Measurements from ENCODE around the gene TRAPPC1. TPM values are rescaled to one million over a fixed set of nuclear protein-coding genes. Genes with fewer than 3 reads are reported as not detected.

Gene TRAPPC1
- total RNA-seq, 1 experiment from 2014 or later, result 75.5 TPM

DNA sequence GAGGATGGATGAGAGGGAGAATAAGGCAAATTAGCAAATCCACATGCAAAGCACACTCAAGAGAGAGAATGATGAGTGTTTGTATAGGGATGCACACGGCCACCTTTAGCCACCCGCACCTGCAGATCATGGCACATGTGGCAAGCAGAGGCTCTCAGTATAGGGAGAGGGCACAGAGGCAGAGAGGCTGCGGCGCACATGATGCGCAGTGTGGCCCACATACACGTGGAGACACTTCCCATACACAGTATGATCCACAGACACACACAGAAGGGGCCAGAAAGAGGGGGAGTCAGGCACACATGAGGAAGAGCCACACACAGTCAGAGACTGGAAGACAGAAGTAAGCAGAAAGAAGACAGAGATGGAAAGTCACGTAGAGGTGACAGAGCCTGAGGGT lies 49.7 kb downstream of the TRAPPC1 start:
- Histone ChIP-seq H3K4me1 (no peaks in the 10 kb centered on the region), H3K36me3 (ENCODE audit: control insufficient read depth, insufficient read depth, low read length) (no peaks in the 10 kb centered on the region), H3K27me3 (replicated peaks; ENCODE audit: control insufficient read depth, insufficient read depth, low read length) (no peaks in the 10 kb centered on the region), H3K9me3 (no peaks in the 10 kb centered on the region), H3K4me3 (ENCODE audit: low read depth, low read length) (no peak overlapping the region)
- no peak overlapping the region for H3K4me3 Mint-ChIP-seq (ENCODE audit: unreplicated experiment)
- no peak overlapping the region for H3K27ac Mint-ChIP-seq (ENCODE audit: unreplicated experiment)
- intact Hi-C loops (cut with micrococcal nuclease; ENCODE audit: unreplicated experiment), result no loop called here
- no peaks in the 10 kb centered on the region for H3K36me3 Mint-ChIP-seq (ENCODE audit: insufficient read depth, unreplicated experiment)
- TF ChIP-seq, protein P1, sequence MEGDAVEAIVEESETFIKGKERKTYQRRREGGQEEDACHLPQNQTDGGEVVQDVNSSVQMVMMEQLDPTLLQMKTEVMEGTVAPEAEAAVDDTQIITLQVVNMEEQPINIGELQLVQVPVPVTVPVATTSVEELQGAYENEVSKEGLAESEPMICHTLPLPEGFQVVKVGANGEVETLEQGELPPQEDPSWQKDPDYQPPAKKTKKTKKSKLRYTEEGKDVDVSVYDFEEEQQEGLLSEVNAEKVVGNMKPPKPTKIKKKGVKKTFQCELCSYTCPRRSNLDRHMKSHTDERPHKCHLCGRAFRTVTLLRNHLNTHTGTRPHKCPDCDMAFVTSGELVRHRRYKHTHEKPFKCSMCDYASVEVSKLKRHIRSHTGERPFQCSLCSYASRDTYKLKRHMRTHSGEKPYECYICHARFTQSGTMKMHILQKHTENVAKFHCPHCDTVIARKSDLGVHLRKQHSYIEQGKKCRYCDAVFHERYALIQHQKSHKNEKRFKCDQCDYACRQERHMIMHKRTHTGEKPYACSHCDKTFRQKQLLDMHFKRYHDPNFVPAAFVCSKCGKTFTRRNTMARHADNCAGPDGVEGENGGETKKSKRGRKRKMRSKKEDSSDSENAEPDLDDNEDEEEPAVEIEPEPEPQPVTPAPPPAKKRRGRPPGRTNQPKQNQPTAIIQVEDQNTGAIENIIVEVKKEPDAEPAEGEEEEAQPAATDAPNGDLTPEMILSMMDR (IDR thresholded peaks at IDR 0.05; ENCODE audit: insufficient read depth in 1 of 2, low read depth in 1 of 2, low read length in 1 of 2, severe bottlenecking in 1 of 2, unreplicated experiment in 1 of 2), result no peak
- DNase-seq, result no peak
- no peaks in the 10 kb centered on the region for H3K27me3 Mint-ChIP-seq (ENCODE audit: insufficient read depth, unreplicated experiment)
- BruUV-seq (replicated peaks), result no TSS peak
- H3K4me1 Mint-ChIP-seq (ENCODE audit: low read depth, unreplicated experiment), result no peaks in the 10 kb centered on the region
- no peaks in the 10 kb centered on the region for H3K9me3 Mint-ChIP-seq (ENCODE audit: unreplicated experiment)
- ChIA-PET POLR2A (no interaction called here), CTCF (no interaction called here)

DNA sequence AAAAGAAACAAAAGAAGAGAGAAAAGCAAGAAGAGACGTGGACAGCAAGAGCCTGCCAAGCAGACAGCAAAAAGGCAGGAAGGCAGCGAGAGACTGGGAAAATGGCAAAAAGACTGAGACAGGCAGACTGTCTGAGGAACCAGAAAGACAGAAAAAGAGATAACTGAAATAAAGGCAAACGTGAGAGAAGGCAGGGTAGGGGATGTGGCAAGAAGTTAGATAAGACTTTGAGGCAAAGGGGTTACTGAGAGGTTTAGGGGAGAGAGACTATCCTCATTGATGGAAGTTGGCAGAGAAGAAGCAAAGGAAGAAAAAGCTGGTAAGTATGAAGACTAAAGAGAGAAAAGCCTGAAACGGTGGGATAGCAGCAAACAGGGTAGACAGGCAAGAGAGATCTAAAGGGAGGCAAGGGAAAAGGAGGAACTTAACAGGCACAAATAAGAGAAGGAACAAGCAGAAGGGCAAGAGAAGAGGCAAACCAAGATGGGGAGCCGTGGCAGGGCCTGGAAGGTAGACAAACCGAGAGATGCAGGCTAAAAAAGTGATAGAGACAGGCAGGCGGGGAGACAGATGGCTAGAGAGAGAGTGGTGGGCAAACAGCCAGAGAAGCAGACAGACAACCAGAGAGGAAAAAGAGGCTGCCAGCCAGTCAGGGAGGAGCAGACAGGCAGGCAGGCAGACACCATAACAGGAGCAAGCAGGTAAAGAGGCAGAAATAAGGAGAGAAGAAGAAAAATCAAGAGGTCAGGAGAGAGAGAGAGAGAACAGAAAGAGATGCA lies 50.3 kb downstream of the TRAPPC1 start:
- Histone ChIP-seq H3K36me3 (ENCODE audit: control insufficient read depth, insufficient read depth, low read length) (no peaks in the 10 kb centered on the region), H3K27me3 (replicated peaks; ENCODE audit: control insufficient read depth, insufficient read depth, low read length) (no peaks in the 10 kb centered on the region), H3K4me3 (ENCODE audit: low read depth, low read length) (no peak overlapping the region), H3K4me1 (no peaks in the 10 kb centered on the region), H3K9me3 (no peaks in the 10 kb centered on the region)
- no peak for DNase-seq
- H3K4me3 Mint-ChIP-seq (ENCODE audit: unreplicated experiment), result no peak overlapping the region
- H3K4me1 Mint-ChIP-seq (ENCODE audit: low read depth, unreplicated experiment), result no peaks in the 10 kb centered on the region
- intact Hi-C loops (cut with micrococcal nuclease; ENCODE audit: unreplicated experiment), result no loop called here
- no peaks in the 10 kb centered on the region for H3K9me3 Mint-ChIP-seq (ENCODE audit: unreplicated experiment)
- CTCF ChIA-PET, result no interaction called here
- TF ChIP-seq, protein P1 (IDR thresholded peaks at IDR 0.05; ENCODE audit: insufficient read depth in 1 of 2, low read depth in 1 of 2, low read length in 1 of 2, severe bottlenecking in 1 of 2, unreplicated experiment in 1 of 2), result no peak
- no peak overlapping the region for H3K27ac Mint-ChIP-seq (ENCODE audit: unreplicated experiment)
- BruUV-seq (replicated peaks), result no TSS peak
- H3K36me3 Mint-ChIP-seq (ENCODE audit: insufficient read depth, unreplicated experiment), result no peaks in the 10 kb centered on the region
- POLR2A ChIA-PET, result no interaction called here
- no peaks in the 10 kb centered on the region for H3K27me3 Mint-ChIP-seq (ENCODE audit: insufficient read depth, unreplicated experiment)

Other genes starting within 250 kb of the TRAPPC1 start
- 9.2 and 11.1 TPM in 2 replicates for gene TP53, start 244.5 kb downstream of the TRAPPC1 start, total RNA-seq (2022)
- gene WRAP53, start 243.5 kb downstream of the TRAPPC1 start, total RNA-seq (2022), result 13.6 and 15.2 TPM in 2 replicates
- 4.1 and 5.1 TPM in 2 replicates for gene EFNB3, start 226.7 kb downstream of the TRAPPC1 start, total RNA-seq (2022)
- 1.9 and 2.8 TPM in 2 replicates for gene DNAH2, start 214.2 kb downstream of the TRAPPC1 start, total RNA-seq (2022)
- 27.4 and 27.9 TPM in 2 replicates for gene KDM6B, start 97.7 kb downstream of the TRAPPC1 start, total RNA-seq (2022)
- gene TMEM88, start 76.9 kb downstream of the TRAPPC1 start, total RNA-seq (2022), result 2.5 and 3.2 TPM in 2 replicates
- 20.9 and 27.4 TPM in 2 replicates for gene NAA38, start 74.4 kb downstream of the TRAPPC1 start, total RNA-seq (2022)
- 6.1 and 7.3 TPM in 2 replicates for gene CYB5D1, start 73.9 kb downstream of the TRAPPC1 start, total RNA-seq (2022)
- 27.9 and 34.7 TPM in 2 replicates for gene CHD3, start 43.2 kb downstream of the TRAPPC1 start, total RNA-seq (2022)
- 4.0 and 5.0 TPM in 2 replicates for gene RNF227, start 15.7 kb downstream of the TRAPPC1 start, total RNA-seq (2022)
- 1.2 and 2.0 TPM in 2 replicates for gene KCNAB3, start 2.1 kb downstream of the TRAPPC1 start, total RNA-seq (2022)
- gene CNTROB, start 260 bp upstream of the TRAPPC1 start, total RNA-seq (2022), result 22.6 and 24.2 TPM in 2 replicates
- 0.74 and 1.7 TPM in 2 replicates for gene GUCY2D, start 70.7 kb upstream of the TRAPPC1 start, total RNA-seq (2022)
- gene ALOX15B, start 107.1 kb upstream of the TRAPPC1 start, total RNA-seq (2022), result not detected in 2 replicates
- gene ALOX12B, start 155.8 kb upstream of the TRAPPC1 start, total RNA-seq (2022), result 0.34 and 0.39 TPM in 2 replicates
- not detected in 2 replicates for gene ALOXE3, start 186.6 kb upstream of the TRAPPC1 start, total RNA-seq (2022)
- not detected in 2 replicates for gene HES7, start 192.2 kb upstream of the TRAPPC1 start, total RNA-seq (2022)
- 10.6 and 10.8 TPM in 2 replicates for gene PER1, start 220.5 kb upstream of the TRAPPC1 start, total RNA-seq (2022)
- 10.5 and 12.2 TPM in 2 replicates for gene VAMP2, start 231.0 kb upstream of the TRAPPC1 start, total RNA-seq (2022)
- 5.4 TPM in 2 replicates for gene TMEM107, start 244.4 kb upstream of the TRAPPC1 start, total RNA-seq (2022)

All from Caco-2 (cell line).